Measurements from ENCODE around the gene MAGEF1. TPM values are rescaled to one million over a fixed set of nuclear protein-coding genes. Genes with fewer than 3 reads are reported as not detected.
"Not testable (repeated sequence)": the region's sequence is repeated elsewhere in the genome, so short reads cannot be mapped to it uniquely, and the experiment has no call there.

Gene MAGEF1
- polyA plus RNA-seq, 10 donors: 56.6 to 73.9 (median 66.6) TPM

DNA sequence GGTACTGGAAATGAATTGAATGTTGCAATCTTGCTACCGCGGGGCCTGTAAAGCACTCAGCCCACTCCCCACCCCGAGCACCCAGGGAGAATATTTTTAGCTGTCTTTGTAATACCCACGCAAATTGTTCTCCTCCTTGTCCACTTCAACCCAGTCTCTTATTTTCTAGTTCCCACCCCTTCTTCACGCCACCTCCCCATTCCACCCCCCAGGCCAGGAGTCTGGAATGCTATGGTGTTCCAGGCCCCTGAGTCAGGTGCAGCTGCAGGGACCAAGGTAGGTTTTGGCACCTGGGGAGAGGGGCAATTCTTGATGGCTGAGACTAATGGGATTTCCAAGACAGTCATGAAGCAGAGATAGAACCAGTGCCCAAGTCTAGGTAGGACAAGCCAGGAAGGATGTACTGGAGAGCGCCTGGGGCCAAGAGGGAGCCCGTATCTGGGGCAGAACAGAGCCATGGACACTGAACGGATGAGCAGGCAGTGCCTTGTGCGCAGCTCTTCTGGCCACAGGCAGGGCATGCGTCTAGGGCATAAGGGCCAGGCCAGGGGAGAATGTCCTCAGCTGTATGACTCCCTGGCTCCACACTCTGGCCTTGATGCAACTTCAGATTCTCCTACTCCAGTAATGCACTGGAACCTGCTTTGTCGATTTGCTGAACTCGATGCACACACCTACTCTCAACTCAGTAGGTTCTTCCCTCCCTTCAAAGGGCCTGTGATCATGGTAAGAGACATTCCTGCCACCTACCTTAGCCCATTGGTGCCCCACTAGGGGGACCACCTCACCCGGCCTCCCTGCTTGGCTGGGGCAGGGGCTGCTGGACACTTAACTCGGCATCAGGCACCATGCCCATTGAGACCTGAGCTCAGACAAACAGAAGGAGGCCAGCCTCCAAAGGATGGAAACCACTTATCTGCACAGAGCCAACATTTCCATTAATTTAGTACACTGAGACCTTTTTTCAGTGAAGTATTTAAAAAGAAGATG, 34.6 kb upstream of the MAGEF1 start:
- DNase-seq: no peak

- no peak for DNase-seq
Measured at GRCh38 chr3:184745526-184745925, 33.7 kb upstream of the MAGEF1 start.

DNA sequence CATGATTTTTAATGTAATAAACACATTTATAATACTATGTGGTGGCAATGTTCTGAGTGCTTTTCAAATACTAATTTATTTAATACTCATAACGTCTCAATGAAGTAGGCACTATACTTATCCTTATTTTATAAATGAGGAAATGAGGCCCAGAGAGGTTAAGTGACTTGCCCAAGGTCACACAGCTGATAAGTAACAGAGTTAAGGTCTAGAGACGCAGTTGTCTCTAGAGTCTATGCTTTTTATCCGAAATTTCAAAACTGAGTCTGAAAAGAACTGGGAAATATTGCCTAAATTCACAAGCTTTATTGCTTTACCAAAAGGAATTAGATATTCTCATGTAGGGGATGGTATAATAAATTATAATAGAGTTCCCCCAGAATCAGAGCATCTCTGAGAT, 31.4 kb upstream of the MAGEF1 start:
- DNase-seq: no peak

DNA sequence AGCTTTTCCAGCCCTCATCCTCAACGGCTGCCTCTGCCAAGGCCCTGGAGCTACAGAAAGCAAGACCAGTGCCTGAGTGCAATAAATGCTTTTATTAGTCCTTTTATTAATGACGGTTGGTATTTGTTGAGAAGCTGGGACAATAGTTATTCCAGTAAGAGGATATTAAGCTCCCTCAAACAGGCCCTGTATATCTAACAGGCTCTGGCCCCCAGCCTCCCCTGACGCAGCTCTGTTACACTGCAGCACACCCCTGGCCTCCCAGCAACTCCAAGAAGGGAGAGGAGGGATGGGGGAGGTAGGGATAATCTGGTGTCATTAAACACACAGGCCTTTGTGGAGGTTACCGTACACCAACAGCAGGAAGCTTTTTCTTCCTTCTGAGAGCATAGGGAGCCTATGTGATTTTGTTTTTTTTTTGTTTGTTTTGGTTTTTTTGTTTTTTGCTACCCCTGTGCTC, 30.8 kb upstream of the MAGEF1 start:
- peak in 1 of 3 donors; percentile 73 for DNase-seq

DNA sequence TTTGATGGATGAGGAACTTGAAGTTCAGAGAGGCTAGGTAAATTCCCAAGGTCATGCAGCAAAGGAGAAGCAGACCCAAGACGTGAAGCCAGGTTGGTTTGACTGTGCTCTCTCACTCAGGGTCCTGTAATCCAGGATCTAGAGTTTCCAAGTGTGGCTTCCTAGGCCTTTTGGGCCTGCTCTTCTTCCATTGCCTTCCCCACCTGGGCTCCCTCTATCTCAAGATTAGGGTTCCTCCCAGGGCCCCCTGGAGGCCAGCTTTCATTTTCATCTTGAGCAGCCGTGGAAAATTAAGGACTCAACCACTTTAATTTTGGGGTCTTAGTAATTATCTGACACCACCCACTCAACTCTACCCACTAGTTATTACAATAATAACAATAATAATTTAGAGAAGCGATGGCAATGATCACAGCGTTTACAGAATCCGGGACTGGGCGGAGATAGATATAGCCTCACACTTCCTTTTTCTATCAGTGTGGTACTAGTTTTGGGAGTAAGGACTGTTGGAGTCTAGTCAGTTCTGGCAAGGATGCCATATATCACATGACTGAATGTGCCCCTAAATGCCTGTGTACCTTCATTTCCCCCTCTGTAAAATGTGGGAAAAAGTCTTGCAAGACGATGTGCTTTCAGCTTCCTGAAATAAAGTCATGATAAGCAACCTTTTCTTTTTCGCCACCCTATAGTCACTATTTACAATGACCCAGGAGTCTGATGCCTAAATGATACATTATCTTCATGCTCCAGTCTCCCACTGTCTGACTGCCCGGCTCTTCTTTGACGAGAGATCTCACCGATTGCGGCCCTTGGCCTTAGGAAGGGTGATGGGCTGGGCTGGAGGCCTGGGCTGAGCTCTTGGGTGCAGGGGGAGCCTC, 30.2 kb upstream of the MAGEF1 start:
- DNase-seq: no peak

- DNase-seq: no peak
Measured at GRCh38 chr3:184741259-184741556, 29.3 kb upstream of the MAGEF1 start.

DNA sequence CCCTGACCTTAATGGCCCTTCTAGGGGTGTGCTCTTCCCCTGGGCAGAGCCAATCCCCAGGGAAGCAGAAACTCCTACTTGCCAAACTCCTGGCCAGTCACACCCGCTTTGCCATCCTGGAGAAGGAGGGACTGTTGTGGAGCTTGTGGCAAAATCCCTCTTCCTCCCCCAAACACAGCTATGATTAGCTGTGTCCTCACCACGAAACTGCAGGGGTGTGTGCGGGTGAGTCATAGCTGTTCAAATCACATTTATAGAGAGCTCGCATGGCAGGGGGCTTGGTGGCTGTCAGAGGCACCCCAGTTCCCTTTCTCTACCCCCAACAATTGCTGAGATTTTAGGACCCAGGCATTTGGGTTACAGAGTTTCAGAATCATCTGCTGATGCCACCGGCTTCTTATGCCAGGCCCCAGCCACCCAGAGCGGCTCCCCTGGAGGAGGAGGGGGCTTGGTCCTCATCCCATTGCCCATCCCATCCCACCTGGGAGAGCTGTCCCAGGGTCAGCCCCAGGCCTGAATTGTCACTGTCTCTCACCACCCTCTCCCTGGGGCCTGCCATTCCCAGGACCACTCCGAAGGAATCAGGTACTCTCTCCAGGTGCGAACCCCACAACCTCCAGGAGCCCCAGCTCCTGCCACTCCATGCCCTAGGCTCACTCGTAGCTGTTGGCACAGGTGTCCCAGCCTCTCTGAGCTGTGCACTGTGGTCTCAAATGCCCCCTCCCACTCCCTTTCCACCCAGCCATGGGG, 28.8 kb upstream of the MAGEF1 start:
- no peak for DNase-seq

GRCh38 chr3:184739594-184740505, 28.0 kb upstream of the MAGEF1 start:
- DNase-seq: no peak

GRCh38 chr3:184738982-184739381, 27.1 kb upstream of the MAGEF1 start:
- DNase-seq: no peak

- DNase-seq: no peak
Measured at GRCh38 chr3:184738506-184738890, 26.6 kb upstream of the MAGEF1 start.

- peak in 1 of 3 donors; percentile 45 for DNase-seq
Measured at GRCh38 chr3:184737641-184738505, 26.0 kb upstream of the MAGEF1 start.

DNA sequence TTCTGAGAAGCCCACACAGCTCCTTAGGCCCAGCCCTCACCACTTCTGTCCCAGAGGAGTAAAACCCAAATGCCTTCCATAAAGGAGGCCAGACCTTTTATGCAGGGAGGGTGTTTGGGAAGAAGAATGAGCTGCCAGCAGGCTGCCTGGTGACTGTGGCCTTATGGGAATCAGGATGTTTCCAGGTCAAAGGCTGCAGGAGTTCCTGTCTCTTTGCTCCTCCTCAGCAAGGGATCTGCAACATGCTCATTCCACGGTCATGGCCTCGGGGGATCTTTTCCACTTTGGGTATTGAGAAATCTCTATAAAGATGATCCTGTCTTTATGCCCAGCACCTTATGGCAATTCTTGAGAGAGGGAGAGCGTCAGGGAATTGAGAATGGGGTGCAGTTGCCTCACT, 25.2 kb upstream of the MAGEF1 start:
- no peak for DNase-seq

- no peak for DNase-seq
Measured at GRCh38 chr3:184734903-184735701, 23.2 kb upstream of the MAGEF1 start.

DNA sequence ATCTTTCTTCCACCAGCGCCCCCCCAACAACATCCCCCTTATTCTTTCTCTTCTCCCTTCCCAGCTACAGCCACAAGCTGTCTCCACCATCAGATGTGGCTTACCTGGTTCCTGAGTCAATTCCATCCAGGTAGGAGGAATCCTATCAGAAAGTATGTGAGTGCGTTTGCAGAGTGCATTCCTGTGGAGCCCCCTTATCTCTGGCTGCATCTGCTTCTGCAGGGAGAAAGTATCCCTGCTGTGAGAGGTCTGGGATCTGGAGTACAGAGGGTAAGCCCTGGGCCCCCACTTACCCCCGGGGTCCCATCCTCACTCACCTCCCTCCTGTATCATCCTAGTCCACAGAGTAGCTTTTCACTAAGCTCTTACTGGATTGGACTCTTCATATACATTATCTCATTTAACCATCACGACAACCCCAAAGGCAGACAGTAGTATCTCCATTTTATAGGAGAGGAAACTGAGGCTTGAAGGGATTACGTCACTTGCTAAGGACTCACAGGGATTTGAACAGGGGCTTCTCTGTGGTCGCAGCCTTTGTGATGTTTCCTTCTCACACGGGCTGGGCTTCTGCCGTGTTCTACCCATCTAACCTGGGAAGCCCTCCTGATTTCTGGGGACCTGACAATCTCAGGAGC, 22.2 kb upstream of the MAGEF1 start:
- no peak for DNase-seq

DNA sequence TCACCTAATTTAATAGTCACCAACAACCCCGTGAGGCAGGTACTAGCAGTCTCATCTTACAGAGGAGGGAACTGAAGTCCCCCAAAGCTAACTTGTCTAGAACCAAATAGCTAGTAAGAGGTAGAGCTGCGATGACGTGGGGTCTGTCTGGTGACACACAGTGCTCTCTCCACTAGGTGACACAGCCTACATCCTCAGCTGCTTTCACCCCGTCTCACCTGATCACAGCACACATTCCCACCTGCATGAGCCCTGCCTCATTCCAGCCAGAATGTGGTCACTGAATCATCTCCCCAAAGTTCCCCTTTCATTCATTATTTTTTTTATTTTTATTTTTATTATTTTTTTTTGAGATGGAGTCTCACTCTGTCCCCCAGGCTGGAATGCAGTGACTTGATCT, 21.3 kb upstream of the MAGEF1 start:
- DNase-seq: no peak

DNA sequence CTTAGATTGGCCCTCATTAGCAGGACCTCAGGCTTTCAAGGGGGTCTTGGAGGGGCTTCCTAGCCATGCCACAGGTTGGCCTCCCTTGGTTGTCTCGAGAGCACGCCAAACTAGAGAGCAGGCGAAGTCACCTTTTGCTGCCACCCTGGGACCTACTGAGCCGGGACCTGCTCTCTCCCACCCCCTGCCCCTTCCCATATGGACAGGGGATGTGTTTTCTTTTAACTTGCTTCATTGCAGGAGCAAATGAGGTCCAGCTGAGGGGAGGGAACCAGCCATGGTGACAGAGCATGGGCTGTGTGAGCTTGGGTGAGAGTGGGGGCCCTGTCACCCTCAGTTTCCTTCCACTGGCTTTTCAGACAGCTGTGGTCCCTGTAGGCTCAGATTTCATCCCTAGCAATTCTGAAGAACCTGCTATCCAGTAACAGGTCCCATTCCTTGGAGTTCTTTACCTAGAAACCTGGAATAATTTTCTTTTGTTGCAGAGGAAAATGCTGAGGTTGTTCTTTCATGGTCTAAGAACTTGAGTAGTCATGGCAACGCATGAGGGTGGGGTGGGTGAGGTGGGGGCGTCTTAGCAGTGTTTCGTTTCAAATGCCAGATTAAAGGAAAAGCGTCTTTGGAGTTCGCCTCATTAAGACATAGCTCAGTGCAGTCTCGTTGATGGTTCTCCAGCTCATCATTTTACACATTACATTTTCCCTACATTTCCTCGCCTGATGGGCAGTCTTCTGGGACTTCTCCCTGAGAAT, 20.1 kb upstream of the MAGEF1 start:
- DNase-seq: peak in 1 of 3 donors; percentile 38

DNA sequence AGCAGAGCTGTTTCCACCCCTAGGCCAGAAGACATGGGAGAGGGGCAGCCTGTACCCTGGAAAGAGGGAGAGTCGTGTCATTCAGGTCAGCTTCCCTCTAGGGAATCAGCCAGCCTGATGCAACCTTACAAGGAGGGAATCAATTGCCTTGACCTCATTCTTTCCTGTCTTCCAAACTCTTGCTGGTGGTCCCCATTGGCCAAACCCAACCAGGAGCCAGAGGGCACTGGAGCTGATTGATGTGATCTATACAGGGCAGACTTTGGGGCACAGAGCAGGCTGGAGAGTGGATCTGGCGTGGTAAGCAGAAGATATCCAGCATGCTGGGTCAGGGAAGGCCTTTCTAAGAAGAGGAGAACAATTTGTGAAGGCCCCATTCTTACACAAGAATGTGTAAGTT, 19.1 kb upstream of the MAGEF1 start:
- DNase-seq: no peak

GRCh38 chr3:184729154-184729553, 17.3 kb upstream of the MAGEF1 start:
- not testable (repeated sequence) for DNase-seq
